GM21360 (cell line): Measurements from ENCODE around the gene LYPD1.

ENCODE experiments used
- ATAC-seq: cut with Tn5 transposase; IDR thresholded peaks from one replicate; pipeline ENCODE4 v1.9.1; 2021; ENCODE audit warnings: mild to moderate bottlenecking, moderate library complexity; ENCODE audit not compliant: unreplicated experiment

LYPD1 gene

GRCh38 chr2:132638313-132639040, 31.5 kb downstream of the LYPD1 start:
- ATAC-seq: no peak

GRCh38 chr2:132636346-132636745, 33.7 kb downstream of the LYPD1 start:
- ATAC-seq: no peak

DNA sequence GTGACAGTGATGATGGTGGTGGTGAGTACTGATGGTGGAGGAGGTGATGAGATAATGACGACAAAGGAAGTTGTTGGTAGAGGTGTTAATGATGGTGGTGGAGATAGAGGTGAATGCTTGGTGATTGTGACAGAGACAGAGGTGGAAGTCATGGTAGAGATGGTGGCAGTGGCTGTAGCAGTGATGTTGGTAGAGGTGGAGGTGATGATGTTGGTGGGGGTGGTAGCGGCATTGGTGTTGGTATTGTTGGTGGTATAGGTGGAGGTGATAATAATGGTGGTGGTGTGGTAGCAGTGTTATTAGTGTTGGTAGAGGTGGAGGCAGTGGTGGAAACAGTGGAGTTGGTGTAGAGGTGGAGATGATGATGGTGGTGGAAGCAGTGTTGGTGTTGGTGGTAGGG, 36.4 kb downstream of the LYPD1 start:
- no peak for ATAC-seq

- ATAC-seq: no peak
Observed at GRCh38 chr2:132632000-132632649, 37.9 kb downstream of the LYPD1 start.

DNA sequence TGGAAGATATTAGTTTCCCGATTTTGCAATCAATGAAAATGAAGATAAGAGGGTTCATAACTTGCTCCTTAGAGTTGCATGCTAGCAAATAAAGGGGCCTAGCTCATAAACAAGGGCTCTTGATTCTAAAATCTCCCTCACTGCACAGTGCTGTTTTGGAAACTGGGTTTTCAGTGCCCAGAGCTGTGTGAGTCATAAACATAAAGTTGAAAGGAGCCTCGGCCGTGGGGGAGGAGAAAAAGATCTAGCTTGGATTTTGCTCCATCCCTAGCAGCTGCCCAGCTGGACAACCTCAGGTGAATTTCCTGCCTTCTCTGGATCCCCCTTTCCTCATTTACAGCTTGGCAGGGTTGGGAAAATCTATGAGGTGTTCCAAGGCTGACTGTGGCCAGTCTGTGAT, 42.5 kb downstream of the LYPD1 start:
- ATAC-seq: no peak

- ATAC-seq: no peak
Observed at GRCh38 chr2:132623096-132623839, 46.7 kb downstream of the LYPD1 start.

DNA sequence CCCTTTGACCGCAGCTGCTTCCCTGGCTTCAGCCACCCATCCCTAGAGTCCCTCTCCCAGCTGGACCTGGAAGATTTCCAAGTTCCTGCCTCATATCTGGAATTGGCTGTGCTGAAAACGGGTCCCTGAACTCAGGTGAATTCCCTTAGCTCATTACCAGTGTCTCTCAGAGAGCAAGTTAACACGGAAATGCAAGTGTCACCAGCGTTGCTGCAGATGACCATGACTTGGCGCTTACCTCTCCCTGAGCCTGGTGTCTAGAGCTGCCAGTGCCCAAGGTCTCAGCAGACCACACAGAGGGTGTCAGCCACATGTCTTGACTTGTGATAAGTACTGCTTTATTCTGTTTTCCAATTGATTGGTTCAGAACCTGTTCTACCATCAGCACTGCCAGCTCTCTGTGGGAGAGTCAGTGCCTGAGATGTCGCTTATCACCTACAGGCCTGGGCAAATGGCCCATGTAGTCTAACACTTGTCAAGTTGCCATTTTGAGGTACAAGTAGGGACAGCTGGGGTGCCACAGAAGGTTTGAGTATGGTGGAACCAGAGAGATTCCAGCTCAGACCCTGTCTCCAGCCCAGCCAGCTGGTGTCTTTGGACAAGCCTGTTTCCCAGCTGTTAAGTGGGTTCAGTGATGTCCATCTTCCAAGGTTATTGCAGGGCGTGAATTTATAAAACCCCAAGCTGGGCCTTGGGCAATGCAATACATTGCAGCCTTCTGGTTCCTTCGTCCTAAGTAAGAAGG, 48.7 kb downstream of the LYPD1 start:
- ATAC-seq: no peak

- ATAC-seq: no peak
Observed at GRCh38 chr2:132620115-132620514, 49.9 kb downstream of the LYPD1 start.

GRCh38 chr2:132618734-132619133, 51.3 kb downstream of the LYPD1 start:
- ATAC-seq: no peak

DNA sequence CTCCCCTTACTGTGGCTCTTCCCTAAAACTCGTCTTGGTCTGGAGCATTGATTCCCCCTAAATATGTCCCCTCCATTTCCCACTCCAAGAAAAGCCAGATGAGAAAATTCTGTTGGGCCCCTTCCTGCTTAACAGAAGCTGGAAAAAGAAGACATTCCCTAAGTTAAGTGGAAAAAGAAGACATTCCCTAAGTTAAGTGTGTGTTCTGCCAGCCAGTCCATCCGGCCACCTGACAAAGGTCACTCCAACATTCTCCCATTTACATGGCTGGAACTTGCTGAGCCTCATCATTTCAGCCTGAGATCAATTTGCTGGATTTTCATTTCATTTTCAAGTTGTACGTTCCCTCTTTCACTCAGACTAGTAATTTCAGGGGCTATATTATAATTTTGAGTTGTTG, 52.0 kb downstream of the LYPD1 start:
- no peak for ATAC-seq

DNA sequence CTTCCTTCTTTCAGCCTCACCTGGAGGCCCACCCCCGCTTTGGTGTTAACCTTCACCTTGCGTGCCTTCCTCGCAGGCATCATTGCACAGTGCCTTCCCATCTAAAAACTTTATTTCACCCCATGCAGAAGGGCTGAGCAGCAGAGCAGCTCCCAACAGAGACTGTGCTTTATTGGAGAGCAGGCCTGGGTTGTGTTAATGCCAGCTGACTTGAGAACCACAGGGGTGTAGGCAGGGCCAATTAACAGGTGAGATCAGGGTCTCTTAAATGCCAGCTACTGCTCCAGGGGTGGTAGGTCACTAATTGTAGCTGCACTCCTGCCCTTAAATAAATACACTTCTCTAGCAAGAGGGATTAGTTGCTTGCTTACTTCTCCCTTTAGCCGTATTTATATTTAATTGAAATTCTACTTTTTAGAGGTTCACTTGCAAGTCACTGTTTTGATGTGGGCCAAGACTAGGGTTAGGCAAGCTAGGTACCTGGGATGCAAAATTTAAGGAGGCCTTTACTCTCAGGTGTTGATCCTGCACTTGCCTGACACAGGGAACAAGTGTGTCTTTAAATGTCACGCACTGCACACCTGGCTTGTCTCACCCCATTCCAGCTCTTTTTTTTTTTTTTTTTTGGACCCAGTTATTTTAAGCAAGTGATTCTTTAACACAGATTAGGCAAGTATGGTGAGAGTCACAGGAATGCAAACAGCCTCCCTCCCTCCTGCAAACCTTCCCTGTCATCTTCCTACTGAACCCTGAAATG, 54.5 kb downstream of the LYPD1 start:
- no peak for ATAC-seq

- no peak for ATAC-seq
Observed at GRCh38 chr2:132611719-132612118, 58.3 kb downstream of the LYPD1 start.

DNA sequence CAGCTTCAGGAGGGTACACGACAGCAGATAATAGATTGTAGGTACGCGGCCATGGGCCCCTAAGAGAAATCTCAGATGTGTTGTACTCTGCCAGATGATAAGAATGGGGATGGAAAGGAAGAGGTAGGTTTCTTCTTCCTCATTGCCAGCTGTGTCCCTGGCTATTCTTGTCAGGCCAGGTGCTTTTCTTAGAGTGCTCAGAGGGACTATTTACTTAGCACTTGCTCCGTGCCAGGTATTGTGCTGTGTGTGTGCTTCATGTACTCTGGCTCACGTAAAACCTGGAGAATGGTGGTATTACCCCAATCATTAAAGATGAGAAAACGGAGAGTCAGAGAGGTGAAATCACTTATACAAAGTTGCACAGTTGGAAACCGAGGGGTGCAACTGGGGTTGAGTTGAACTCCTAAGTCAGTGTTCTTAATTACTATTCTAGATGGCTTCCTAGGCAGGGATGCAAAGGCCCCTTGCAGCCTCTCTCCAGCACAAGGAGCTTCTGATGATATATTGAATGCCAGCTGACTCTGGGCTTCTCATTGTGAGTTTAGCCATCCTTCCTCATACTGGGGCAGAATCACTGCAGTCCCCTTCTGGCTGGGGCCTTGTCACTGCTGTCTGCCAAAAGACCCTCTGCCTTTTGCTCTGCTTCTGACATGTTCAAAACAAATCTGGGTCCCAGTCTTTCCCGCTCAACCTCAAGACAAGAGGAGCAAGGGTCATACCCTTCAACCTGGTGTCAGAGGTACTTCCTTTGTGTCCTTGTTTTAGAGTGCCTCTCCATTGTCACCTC, 60.7 kb downstream of the LYPD1 start:
- ATAC-seq: no peak

DNA sequence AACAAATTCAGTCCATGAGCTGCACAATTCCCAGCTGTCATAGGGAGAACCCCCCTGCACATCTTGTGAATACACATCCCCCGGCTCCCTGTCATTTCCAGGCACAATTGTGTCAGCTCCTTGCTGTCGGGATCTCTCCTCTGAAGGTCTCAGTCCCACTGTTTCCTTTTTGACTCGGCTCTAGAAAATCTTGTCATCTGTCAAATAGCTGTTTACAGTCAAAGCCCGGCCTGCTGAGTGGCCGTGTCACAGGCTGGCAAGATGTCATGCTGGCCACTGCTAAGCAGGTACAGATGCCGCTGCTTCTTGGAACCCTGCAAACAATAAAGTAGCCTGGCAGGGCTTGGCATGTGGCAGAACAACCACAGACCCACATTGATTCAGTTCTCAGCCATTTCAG, 61.7 kb downstream of the LYPD1 start:
- ATAC-seq: no peak

DNA sequence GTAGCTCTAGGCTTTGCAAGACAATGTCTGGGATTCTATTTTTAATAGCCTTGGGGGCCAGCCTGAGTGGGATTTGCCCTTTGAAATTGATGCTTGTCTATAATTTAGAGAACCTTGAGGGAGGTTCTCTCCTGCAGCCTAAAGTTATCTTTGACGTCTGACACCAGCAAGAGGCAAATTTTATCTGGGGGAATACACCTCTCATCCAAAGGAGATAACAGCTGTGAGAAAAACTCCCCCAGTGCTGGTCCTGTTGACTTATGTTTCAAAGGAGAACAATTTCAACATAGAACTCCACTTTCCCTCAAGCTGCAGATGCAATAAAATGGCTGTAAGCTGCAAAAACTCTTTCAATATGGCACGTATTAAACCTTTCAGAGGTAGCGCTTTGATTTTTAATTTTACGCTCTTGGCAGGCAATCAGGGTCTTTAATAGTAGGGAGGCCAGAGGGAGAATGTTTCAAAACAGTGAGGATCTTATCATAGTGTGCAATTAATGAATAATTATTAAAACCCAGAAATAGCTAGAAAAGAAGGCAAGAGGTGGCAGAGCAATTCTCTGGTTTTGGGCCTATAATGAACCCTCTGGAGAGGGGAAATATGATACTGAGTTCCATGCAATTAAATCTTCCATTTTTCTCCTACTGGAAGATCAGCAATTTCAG, 62.4 kb downstream of the LYPD1 start:
- ATAC-seq: no peak

DNA sequence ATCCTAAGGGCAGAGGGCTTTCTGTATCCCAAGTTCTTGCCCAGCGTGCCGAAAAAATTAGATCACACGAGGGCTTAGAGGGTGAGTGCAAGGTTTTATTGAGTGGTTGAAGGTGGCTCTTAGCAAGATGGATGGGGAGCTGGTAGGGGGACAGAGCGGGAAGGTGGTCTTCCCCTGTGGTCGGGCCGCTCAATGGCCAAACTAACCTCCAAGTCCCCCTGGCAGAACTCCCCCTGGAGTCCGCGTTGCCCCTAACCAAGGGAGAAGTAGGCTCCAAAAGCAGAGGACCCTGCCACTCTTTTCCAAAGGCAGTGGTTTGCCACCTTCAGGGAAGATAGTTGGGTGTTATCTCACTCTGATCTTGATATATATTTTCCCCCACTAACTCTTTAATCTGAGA, 63.4 kb downstream of the LYPD1 start:
- no peak for ATAC-seq

DNA sequence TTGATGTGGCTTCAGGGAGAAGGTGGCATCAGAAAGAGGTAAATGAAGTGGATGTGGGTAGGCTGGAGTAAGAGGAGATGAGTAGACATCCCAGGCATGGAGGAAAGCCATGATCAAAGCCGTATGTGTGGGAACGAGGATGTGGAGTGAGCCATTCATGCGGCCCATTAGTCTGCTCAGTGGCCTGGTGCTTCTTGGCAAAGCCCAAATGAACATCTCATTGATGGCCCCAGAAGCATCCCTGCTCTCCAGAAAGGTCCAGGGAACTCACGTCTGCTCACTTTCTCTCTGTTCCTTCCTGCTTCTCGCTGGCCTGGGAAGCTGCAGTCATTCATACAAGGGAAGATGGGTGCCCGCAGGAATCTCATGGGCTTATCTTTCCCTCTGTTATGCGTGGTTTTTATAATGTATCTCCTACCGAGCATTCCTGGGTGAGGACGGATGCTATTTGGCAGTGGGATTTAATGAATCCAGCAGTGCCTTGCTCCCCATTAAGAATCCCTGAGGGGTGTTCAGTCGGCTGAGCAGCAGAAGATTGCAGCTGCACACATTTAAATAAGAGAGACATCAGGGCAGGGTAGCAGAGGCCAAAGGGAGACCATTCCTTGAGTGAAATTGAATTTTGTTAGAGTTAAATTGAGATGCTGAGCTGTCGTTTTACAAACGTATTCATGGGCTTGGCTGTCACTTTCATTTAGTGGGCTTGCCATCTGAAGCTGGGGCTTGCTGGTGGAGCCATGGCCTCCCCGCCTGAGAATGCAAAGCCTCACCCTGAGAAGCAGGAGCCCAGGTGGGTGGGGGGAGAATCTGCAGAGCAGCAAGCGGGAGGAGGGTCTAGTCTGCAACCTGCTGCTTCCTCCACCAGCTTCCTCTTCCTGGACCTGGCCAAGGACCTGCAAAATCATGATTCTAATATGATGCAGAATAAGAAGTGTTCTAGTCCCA, 64.5 kb downstream of the LYPD1 start:
- no peak for ATAC-seq

DNA sequence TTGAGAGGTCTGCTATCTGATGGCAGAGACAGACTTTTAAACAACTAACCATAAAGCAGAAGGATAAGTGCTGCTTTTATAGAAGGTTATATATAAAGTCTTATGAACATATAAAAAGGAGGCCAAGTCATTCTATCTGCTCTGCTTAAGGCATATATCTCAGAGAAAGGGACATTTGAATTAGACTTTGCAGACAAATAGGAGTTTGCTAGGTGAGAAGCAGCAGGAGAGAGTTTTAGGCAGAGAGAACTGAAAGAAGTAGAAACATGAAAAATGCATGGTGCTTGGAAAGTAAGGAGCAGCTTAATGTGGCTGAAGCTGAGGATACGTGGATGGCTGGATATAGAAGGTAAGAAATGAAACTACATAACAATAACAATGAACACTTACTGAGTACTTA, 65.4 kb downstream of the LYPD1 start:
- ATAC-seq: no peak
